H1 (cell line): ENCODE measurements around the gene HTATIP2.

ENCODE experiments used
- CBX5 ChIP-seq: fragments of 300-800, 300-1000 bp; sonication (generic); IDR thresholded peaks from 2 replicates; pipeline ENCODE4 v1.7.1; 2016; ENCODE audit warnings: antibody characterized with exemption, low read length, low read depth
- CEBPB ChIP-seq: IDR thresholded peaks from 2 replicates; pipeline ENCODE4 v1.6.1; 2012; ENCODE audit warnings: low read depth, low read length
- CHD2 ChIP-seq: IDR thresholded peaks from 2 replicates; pipeline ENCODE4 v1.6.1; 2012; ENCODE audit warnings: low read length, improper control_type of control experiment
- EZH2 ChIP-seq: fragments of 200-600 bp; sonication (generic); IDR thresholded peaks from 2 replicates; pipeline ENCODE4 v1.7.1; 2012; ENCODE audit warnings: low read depth, mild to moderate bottlenecking, moderate library complexity, low read length, inconsistent platforms; ENCODE audit not compliant: severe bottlenecking
- HDAC6 ChIP-seq: IDR thresholded peaks from one replicate; pipeline ENCODE4 v1.7.1; 2012; ENCODE audit warnings: low read depth, mild to moderate bottlenecking, inconsistent platforms, low read length, moderate library complexity
- JUN ChIP-seq: IDR thresholded peaks from 2 replicates; pipeline ENCODE4 v1.6.1; 2011; ENCODE audit warnings: low read depth, mild to moderate bottlenecking, improper control_type of control experiment, low read length
- NRF1 ChIP-seq: IDR thresholded peaks from 2 replicates; pipeline ENCODE4 v1.6.1; 2011; ENCODE audit warnings: mild to moderate bottlenecking, low read depth, low read length, improper control_type of control experiment
- POLR2AphosphoS5 ChIP-seq: IDR thresholded peaks from 2 replicates; pipeline ENCODE4 v1.6.1; 2011; ENCODE audit warnings: low read depth, low read length
- RAD21 ChIP-seq, 2 experiments: IDR thresholded peaks in 1 of 2; conservative IDR thresholded peaks in 1 of 2; 2 replicates each; pipeline ENCODE4 v1.6.1; 2011; ENCODE audit warnings: low read depth in 2 of 2, low read length in 2 of 2, improper control_type of control experiment in 1 of 2, inconsistent platforms in 1 of 2, mild to moderate bottlenecking in 1 of 2, moderate library complexity in 1 of 2
- SIN3A ChIP-seq, 2 experiments: IDR thresholded peaks in 1 of 2; conservative IDR thresholded peaks in 1 of 2; 2 replicates each; pipeline ENCODE4 v1.6.1; 2011 to 2012; ENCODE audit warnings: low read length in 2 of 2, improper control_type of control experiment in 1 of 2, low read depth in 1 of 2, mild to moderate bottlenecking in 1 of 2
- SP2 ChIP-seq: IDR thresholded peaks from 2 replicates; pipeline ENCODE4 v1.6.1; 2012; ENCODE audit warnings: mild to moderate bottlenecking, low read length, inconsistent platforms
- TCF12 ChIP-seq: IDR thresholded peaks from 2 replicates; pipeline ENCODE4 v1.6.1; 2011; ENCODE audit warnings: low read depth, mild to moderate bottlenecking, low read length
- TF ChIP-seq, protein P1 (sequence below), 3 experiments: IDR thresholded peaks; 1 replicate in 2 of 3; 2 replicates in 1 of 3; pipeline versions ENCODE4 v1.5.1 to v1.6.1; 2011; ENCODE audit warnings: low read length in 3 of 3, mild to moderate bottlenecking in 3 of 3, inconsistent platforms in 2 of 3, low read depth in 1 of 3, moderate library complexity in 1 of 3; ENCODE audit not compliant: insufficient read depth in 1 of 3; ENCODE audit errors: control extremely low read depth in 1 of 3
- TF ChIP-seq, protein P2 (sequence below): IDR thresholded peaks from 2 replicates; pipeline ENCODE4 v1.6.1; 2012; ENCODE audit warnings: low read length, inconsistent platforms

DNA sequence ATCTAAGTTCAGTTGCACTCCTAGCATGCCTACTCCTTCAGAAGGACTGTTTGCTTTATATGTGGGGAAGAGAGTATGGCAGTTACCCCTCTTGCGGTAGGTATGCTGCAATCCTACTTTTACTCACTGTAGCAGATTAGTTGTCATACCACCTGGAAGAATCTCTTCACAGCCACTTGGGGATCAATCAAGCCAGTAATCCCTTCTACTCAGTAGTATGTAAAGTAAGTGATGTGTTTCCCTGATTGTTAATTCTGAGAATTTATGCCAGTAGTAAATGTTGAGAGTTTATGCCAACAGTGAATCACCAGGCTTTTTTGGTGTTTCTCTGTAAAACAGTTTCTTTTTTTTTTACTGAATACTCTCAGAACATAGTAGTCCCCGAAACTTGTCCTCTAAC, 58.4 kb downstream of the HTATIP2 start:
- TF ChIP-seq, protein P1, sequence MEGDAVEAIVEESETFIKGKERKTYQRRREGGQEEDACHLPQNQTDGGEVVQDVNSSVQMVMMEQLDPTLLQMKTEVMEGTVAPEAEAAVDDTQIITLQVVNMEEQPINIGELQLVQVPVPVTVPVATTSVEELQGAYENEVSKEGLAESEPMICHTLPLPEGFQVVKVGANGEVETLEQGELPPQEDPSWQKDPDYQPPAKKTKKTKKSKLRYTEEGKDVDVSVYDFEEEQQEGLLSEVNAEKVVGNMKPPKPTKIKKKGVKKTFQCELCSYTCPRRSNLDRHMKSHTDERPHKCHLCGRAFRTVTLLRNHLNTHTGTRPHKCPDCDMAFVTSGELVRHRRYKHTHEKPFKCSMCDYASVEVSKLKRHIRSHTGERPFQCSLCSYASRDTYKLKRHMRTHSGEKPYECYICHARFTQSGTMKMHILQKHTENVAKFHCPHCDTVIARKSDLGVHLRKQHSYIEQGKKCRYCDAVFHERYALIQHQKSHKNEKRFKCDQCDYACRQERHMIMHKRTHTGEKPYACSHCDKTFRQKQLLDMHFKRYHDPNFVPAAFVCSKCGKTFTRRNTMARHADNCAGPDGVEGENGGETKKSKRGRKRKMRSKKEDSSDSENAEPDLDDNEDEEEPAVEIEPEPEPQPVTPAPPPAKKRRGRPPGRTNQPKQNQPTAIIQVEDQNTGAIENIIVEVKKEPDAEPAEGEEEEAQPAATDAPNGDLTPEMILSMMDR (IDR thresholded peaks at IDR 0.05; ENCODE audit: control extremely low read depth in 1 of 3, insufficient read depth in 1 of 3, low read depth in 1 of 3, low read length in 3 of 3), result no peak
- no peak for TF ChIP-seq POLR2AphosphoS5
- no peak for TF ChIP-seq RAD21 (IDR thresholded peaks at IDR 0.05 in 1 of 2, conservative IDR thresholded peaks at IDR 0.05 in 1 of 2; ENCODE audit: low read depth in 2 of 2, low read length in 2 of 2)
- no peak for TF ChIP-seq CHD2
- TF ChIP-seq TCF12, result no peak
- TF ChIP-seq SP2, result no peak
- no peak for TF ChIP-seq JUN
- TF ChIP-seq CEBPB, result no peak
- TF ChIP-seq CBX5, result no peak
- no peak for TF ChIP-seq HDAC6
- no peak for TF ChIP-seq SIN3A (conservative IDR thresholded peaks at IDR 0.05 in 1 of 2, IDR thresholded peaks at IDR 0.05 in 1 of 2; ENCODE audit: low read depth in 1 of 2, low read length in 2 of 2)
- TF ChIP-seq EZH2, result no peak
- no peak for TF ChIP-seq NRF1
- TF ChIP-seq, protein P2, sequence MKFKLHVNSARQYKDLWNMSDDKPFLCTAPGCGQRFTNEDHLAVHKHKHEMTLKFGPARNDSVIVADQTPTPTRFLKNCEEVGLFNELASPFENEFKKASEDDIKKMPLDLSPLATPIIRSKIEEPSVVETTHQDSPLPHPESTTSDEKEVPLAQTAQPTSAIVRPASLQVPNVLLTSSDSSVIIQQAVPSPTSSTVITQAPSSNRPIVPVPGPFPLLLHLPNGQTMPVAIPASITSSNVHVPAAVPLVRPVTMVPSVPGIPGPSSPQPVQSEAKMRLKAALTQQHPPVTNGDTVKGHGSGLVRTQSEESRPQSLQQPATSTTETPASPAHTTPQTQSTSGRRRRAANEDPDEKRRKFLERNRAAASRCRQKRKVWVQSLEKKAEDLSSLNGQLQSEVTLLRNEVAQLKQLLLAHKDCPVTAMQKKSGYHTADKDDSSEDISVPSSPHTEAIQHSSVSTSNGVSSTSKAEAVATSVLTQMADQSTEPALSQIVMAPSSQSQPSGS, result no peak
